HUDEP-2 (cell line): ENCODE results near the gene WDR55.
A peak's percentile ranks its signal among the peaks of the same experiment; 100 is the strongest.
"Not testable (repeated sequence)": the region's sequence is repeated elsewhere in the genome, so short reads cannot be mapped to it uniquely, and the experiment has no call there.

Source experiments
- DNase-seq, 76 experiments: peaks; one replicate each; lab custom pipeline; 2025; ENCODE audit not compliant: unreplicated experiment in 76 of 76; lab: John Stamatoyannopoulos, UW

The WDR55 gene

DNA sequence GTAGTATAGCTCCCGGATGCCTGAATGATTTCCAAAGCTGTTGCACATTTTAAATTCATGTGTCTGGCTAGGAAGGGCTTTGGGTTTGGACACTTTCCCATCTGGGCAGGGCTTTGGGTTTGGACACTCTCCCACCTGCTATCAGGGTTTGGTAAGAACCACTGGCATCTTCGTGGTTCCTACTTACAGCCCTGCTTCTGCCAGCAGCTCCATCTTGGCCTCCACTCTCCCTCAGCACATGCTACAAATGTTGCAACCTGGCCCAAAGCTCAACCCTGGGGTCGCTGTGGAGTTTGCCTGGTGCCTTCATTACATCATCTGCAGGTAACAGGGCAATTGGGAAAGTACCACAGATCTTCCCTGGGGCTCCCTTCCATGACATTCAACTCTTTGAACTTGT lies 22.0 kb upstream of the WDR55 start:
- peak in 3 of 76 experiments; percentile 6 to 16 (median 8) for DNase-seq

DNA sequence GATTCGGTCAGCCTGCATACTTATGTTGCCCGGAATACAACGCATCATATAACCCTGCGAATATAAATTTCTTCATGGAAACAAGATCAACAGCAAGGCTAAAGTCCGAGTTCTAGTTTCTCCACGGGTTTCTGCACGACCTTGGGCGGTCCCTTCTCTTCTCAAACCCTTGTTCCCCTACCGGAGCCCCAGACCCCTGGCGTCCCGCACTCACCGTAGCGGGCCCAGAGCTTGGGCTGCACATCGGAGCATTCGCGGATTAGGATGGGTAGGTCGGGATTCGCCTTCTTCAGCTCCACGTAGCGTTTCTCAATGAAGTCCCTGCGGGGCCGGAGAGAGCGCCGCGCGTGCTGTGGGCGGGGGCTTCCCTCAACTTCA lies 17.7 kb upstream of the WDR55 start:
- DNase-seq: no peak

- DNase-seq: no peak
These were observed 5.8 kb upstream of the WDR55 start for GRCh38 chr5:140658870-140659269.

GRCh38 chr5:140660371-140660770 lies 4.3 kb upstream of the WDR55 start:
- not testable (repeated sequence) for DNase-seq

DNA sequence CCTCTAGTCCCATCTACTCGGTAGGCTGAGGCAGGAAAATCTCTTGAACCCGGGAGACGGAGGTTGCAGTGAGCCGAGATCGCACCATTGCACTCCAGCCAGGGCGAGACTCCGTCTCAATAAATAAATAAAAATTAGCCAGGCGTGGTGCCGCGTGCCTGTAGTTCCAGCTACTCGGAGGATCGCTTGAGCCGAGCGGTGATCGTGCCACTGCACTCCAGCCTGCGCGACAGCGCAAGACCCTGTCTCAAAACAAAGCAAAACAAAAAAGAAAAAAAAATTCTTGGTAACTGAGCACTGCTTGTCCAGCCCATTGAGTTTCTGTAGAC lies 710 bp upstream of the WDR55 start:
- DNase-seq: no peak

GRCh38 chr5:140671035-140671434 lies 6.3 kb downstream of the WDR55 start:
- DNase-seq: not testable (repeated sequence)

GRCh38 chr5:140671472-140672125 lies 6.9 kb downstream of the WDR55 start:
- DNase-seq: no peak

DNA sequence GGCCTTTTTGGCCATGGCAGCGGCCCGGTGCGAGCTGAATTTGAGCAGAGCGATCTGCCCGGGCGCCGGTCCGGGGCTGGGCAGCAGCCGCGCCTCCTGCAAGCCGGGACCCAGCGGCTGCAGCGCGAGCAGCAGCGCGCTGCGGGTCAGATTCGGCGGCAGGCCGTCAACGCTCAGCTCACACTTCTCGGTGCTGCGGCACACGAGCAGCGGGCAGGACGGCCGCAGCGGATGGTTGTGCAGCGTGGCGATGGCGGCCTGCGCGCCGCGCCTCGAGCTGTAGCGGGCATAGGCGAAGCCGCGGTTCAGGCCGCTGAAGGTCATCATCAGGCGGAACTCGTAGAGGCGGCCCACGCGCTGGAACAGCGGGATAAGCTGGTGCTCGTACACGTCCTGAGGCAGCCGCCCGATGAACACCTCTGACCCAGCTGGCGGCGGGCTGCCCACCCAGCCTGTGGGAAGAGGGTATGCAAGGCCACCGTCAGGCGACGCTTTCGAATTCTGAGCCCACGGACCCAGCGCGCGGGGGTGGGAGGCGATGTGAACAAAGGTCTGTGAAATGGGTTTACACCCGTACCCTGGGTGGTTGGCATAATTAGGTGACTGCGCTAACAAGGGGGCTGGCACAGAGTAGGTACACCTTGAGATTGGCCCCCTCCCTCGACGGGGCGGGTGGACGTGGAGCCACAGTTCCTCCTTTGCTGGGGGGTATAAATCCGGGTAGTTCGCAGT lies 7.9 kb downstream of the WDR55 start:
- DNase-seq: no peak

- DNase-seq: no peak
These were observed 8.7 kb downstream of the WDR55 start, which contains the start of gene DND1 for GRCh38 chr5:140673187-140673976. Gene DND1, minus strand, starts transcription at chr5:140673576. Its CDS starts 34 bp downstream, at chr5:140673542.

DNA sequence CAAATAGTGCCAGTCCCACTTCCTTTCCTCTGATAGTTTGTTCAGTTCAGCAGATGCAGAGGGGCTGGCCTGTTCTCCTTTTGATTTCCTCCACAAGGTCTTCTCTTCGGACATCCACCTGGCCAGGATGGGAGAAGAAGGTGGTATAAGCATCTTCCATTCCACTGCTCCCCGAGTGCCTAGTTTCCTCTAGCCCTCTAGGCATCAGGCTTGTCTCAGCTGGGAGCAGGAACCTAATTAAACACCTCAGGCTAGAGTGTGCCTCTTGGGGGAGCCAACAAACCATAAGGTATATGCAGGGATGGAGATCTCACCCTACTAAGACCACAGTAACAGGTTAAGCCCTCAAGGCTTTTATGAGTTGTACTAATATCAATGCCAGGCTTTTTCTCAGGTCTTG lies 9.5 kb downstream of the WDR55 start:
- DNase-seq: peak in 2 of 76 experiments; percentile 3 to 5

DNA sequence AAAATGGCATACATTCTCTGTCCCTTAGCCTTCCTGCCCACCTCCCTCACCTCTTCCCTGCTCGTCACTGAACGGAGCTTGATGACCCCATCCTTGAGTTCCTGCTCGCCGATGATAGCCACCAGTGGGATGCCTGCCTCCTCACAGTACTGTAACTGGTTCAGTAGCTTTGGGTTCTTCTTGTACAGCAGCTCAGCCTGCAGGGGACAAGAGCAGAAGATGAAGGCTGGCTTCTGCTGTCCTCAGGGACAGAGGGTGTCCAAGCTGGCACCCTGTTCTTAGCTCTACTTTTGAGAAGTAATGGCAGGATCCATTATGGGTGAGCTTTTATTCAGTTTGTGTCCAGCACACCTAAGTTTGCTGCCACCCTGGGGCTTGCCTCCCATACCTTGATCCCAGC lies 9.9 kb downstream of the WDR55 start:
- no peak for DNase-seq

DNA sequence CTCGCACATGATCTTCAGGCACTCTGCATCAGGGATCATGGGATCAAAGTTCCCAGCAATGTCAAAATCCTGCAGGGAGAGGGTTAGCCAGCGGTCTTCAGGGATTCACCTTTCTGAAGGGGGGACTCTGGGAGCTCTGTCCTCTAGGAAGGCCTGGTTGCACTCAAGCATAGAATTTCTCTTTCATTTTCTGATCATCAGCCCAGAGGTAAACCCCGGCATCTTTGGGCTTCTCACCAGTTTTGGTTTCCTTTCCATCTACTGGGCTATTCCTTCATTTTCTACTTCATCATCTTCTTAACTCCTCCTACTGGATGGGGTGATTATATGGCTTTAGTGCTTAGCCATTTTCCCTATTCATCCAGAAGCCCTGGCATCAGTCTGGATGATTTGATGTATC lies 13.2 kb downstream of the WDR55 start:
- DNase-seq: no peak

DNA sequence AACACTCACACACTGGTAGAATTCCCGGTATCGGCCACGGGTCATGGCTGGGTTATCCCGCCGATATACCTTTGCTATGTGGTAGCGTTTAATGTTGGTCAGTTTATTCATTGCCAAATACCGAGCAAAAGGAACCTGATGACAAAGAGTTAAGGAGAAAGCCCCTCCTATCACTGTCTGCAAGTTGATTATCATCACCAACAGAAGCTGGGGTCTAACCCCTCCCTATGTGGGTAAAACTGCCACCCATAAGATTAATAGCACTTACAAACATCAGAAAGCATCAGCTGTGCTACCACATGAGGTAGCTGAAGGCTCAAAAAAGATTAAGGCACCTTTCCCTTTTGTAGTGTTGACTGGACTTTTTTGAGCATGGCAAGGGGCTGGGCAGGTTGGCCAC lies 14.3 kb downstream of the WDR55 start:
- DNase-seq: peak in 73 of 76 experiments; percentile 8 to 92 (median 57)

DNA sequence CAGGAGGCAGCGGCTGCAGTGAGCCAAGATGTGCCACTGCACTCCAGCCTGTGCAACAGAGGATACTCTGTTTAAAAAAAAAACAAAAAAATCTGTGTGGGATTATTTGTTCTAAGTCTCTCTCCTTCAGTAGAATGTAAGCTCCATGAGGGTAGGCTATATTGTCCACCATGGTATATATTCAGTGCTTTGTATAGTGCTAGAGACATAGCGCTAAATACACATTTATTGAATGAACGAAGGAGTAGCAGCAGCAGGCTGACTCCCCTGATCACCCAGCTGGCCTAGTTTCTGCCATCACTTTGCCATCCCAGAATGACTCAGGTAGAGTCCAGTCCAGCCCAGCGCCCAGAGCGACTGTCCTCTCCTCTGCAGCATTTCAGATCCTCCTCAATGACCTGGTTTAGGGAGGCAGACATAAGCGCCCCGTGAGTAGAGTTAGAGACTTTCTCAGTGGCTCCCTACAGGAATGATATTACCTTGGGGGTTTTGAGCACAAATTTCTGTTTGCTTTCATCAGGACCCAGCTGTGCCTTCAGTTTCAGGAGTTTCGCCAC lies 25.8 kb downstream of the WDR55 start:
- DNase-seq: no peak

GRCh38 chr5:140690941-140691924 lies 26.5 kb downstream of the WDR55 start, which contains the start of the genes HARS1 and HARS2:
Gene HARS1, minus strand, starts transcription at chr5:140691370. Its CDS starts 66 bp downstream, at chr5:140691304.
Gene HARS2, plus strand, starts transcription at chr5:140691455. Its CDS starts 194 bp downstream, at chr5:140691649.
- peak in 75 of 76 experiments; percentile 25 to 92 (median 83) for DNase-seq

DNA sequence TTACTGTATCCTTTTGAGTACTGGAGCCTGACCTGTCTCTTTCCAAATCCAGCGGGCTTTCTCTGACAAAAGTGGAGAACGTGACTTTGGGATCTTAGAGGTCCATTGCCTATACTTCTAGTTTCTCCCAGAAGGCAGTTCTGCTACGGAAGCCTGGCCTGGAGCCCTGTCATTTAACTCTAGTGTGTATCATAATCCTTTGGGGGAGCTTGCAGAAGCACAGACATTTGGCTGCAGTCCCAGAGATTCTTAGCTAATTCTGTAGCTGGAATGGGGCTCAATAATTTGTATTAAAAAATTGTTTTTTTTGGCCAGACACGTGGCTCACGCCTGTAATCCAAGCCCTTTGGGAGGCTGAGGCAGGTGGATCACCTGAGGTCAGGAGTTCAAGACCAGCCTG lies 29.6 kb downstream of the WDR55 start:
- no peak for DNase-seq

- DNase-seq: no peak
These were observed 32.3 kb downstream of the WDR55 start for GRCh38 chr5:140696891-140697492.

DNA sequence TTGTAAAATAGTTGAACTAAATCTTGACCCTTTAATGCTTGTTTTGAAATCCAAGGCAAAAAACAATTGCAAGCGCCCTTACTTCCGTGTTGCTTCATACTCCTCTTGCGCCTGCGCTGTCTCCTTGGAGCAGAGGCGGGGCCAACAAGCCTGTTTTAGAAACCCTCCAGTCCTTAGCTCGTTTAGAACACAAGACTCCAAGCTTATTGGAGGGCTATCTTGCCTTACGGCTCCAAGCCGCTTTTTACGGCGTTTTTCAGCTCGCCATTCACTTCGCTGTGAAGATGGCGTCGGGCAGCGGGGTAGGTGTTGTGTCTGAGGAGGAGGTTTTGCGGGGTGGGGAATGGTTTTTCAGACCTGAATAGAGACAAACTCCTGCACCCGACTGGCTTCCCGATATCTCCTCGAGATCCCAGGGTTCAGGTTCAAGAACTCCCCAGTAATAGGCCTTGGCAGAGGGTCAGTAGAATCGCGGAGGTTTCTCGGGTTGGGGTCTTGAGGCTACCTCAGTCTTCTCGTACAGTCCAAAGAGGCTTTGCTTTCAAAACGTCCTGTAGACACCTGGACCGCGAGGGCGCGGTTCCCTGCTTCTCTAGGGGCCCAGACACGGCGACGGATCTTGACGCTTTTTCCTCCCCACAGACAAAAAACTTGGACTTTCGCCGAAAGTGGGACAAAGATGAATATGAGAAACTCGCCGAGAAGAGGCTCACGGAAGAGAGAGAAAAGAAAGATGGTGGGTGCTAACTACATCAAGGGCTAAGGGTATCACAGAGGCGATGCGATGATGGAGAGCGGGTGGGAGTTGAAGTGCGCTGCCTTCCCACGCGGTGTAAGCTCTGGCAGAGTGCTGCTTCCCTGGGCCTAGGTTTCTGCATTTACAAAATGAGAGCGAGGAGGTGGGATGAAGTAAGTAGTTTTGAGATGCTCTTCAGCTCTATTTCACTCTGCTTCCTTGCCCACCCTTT lies 35.8 kb downstream of the WDR55 start, which contains the start of gene ZMAT2:
ZMAT2 (plus strand) TSS at position 271 of the 968 bp plus-strand sequence; CDS start at position 285, 14 bp downstream.
- peak in 75 of 76 experiments; percentile 8 to 96 (median 86) for DNase-seq
